ENCODE data around the gene POU5F1. TPM values are rescaled to one million over a fixed set of nuclear protein-coding genes. Genes with fewer than 3 reads are reported as not detected.
A peak's percentile ranks its signal among the peaks of the same experiment; 100 is the strongest.

POU5F1 gene
- total RNA-seq, 1 donor from 2014 or later: 0.69 TPM

DNA sequence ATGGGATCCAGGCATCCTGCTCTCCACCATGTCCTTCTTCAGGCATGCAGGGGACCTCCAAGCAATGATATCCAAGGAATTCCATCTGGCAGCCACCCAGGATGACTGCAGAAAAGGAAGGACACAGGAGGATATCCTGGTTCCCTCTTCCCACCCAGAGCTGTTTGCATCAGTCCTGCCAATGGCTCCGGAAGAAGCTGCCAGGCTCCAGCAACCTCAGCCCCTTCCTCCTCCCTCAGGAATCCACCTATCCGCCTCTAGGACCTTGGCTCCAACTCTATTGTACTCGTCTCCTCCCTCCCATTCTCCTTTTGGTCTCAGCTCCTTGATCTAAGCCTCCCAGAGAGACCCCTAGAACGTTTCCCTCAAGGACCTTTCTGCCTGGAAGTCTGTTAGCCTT, 30.9 kb downstream of the POU5F1 start:
- no peak for DNase-seq

- DNase-seq: no peak
Observed at GRCh38 chr6:31138982-31139381, 31.5 kb downstream of the POU5F1 start, which contains the start of gene PSORS1C2. Gene PSORS1C2 (minus strand): TSS chr6:31139066. CDS start chr6:31139026, 40 bp downstream.

DNA sequence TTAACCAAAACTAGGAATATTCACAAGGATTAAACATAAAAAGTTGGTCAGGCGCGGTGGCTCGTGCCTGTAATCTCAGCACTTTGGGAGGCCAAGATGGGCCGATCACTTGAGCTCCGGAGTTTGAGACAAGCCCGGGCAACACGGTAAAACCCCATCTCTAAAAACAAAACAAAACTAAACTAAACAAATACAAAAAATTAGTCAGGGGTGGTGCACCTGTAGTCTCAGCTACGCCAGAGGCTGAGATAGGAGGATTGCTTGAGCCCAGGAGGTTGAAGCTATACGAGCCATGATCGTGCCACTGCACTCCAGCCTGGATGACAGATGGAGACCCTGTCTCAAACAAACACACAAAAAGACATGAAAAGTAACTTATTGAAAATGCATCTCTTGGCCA, 34.8 kb downstream of the POU5F1 start:
- no peak for DNase-seq

- DNase-seq: no peak
Observed at GRCh38 chr6:31132806-31133205, 37.7 kb downstream of the POU5F1 start.

DNA sequence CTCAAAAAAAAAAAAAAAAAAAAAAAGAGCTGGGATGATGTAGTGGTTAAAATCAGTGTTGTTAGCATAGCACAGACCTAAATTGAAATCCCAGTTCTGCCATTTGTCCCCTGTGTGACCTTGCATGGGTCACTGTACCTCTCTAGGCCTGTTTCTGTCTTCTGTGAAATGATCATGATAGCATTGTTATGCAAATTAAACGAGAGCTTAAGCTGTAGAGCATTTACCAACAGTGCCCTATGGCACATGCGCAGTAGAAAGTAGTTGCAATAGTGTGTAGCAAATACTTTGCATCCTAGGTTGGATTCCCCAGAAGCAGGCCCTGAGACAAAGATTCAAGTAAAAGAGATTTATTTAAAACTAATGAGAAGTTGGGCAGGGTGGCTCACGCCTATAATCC, 38.9 kb downstream of the POU5F1 start:
- DNase-seq: no peak

DNA sequence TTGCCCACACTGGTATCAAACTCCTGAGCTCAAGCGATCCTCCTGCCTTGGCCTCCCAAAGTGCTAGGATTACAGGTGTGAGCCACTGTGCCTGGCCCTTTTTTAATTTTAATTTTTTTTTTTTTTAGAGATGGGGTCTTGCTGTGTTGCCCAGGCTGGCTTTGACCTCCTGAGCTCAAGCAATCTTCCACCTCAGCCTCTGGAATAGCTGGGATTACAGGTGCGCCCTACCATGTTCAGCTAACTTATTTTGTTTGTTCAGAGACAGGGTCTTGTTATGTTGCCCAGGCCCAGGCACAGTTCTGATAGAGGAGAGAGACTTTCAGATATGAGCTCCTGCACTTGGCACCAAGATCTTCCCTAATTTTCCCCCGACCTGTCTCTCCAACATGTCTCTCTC, 39.7 kb downstream of the POU5F1 start:
- no peak for DNase-seq

DNA sequence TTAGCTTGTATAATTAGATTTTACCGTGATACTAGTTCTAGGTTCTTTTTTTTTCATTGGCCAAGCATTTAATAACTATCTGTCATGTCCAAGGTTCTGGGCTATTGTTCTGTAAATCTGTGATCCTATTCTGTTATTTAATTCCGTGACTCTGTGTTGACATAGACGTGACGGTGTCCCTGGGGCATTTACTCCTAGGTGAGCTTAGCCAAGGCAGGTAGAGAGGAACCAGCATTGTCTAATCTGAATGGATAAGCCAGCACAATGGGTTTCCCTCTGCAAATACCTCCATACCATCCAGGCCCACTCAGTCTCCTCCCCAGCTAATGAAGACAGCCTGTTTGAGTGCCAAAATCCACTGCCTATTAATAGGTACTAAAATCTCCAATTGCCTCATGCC, 41.4 kb downstream of the POU5F1 start:
- DNase-seq: no peak

DNA sequence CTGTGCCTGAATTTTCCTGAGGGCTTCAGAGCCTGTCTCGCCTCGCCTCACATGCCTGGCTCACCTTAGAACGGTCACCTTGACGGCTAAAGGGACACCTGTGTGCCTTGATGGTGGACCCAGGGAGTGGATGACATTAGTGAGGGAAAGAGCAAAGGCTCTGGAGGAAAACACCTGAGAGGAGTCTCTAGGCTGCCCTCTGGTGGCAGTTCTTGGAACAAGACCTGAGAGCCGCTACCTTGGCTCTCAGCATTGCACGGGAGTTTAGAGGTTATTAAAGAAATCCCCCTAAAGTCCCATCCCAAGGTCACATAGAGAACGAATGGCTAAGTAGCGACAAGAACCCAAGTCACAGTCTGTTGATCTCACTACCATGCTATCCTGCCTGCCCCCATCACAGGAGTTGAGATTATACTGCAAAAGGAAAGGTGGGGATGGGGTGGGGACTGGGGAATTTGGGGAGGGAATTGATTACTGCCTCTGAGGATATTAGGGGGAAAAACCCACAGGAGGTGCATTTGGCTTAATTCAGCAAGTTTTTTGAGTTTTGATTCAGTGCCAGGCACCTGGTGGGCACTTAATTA, 42.3 kb downstream of the POU5F1 start:
- no peak for DNase-seq

- no peak for DNase-seq
Observed at GRCh38 chr6:31126396-31127175, 43.9 kb downstream of the POU5F1 start.

DNA sequence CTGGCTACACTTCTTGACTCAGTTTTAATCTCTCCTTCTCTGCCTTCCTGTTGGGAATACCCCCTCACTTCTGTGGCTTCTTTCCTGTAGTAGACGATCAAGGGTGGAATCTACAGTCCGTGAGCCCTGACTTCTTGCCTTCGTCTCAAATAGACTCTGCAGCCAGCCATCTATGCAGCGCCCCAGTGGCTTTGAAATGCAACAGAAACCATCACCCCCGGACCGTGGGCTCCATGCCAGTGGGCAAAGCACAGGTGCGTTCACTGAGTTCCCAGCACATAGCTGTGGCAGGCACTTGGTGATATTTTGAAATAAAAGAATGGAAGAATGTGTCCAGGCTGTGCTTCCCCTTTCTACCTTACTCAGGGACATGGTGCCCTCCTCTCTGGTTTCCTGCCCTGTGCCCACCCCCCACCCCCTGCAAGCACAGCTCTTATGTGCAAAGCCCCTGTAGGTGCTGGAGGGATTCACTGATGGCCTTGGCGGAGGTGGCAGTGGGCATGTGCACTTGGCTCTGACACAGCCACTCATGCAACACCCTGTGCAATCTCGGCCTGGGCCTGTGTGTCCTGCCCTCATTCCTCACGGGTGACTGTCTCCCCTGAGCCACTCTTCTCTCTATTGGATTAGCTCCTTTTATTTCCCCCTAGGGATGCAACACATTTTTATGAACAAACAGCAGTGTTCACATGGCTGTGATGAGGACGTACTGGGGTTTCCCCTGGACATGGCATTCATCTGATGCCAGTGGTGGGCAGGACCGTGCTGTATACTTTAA, 44.7 kb downstream of the POU5F1 start:
- no peak for DNase-seq

DNA sequence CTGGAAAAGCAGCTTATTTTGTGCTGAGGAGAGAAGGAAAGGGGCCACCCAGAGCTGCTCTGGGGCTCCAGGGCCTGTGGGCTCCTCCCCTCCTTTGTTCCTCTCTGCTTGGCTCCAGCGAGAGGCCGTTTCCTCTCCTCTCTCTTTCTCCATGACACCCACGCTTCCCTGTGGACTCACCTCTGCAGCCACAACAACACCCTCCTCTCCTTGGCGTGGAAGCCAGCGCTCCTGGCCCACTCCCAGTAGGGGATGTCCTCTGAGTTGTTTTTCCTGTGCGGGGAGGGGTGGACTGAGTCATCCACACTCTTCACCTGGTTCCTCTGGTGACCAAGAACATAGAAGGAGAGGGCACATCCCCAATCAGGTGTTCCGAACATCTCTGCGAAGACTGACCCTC, 45.3 kb downstream of the POU5F1 start:
- DNase-seq: no peak

DNA sequence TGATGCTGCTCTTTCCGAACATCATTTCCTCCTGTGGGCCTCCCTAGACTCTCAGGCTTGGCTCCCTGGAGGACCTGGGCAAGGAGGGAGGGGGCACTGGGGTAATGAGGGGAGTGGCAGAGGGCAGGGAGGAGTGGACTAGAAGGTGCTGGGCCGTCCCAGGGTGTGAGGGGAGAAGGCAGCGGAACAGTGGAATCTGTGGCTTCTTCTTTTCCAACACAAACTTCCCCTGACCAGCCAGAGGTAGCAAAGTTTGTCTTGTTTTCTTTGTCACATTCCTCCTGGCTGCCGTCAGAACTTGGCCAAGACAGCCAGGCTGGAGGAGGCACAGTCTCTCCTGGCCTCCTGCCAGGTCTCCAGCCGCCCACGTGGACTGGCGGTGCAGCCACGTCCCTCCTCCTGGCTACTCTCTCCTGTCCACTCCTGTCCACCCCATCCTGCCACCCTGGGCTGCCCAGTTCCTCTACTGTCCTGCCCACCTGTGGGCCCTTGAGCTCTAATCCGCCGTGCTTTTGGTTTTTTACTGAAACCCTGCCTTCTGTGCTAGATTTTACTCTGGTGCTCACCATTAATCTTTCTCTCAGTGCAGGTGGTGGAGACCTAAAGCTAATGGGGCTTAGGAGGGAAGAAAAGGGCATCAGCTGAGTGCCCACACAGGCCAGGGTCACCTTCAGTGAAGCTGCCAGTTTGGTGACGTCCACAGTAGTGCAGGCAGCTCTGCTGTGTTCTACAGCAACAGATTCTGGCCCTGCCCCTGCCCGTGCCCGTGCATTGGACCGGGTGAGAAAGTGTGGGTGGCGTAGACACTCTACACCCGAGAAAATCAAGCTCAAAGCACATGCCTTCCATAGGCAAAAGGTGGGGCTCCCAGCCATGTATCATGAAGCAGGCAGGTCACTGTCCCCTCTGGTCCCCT, 47.4 kb downstream of the POU5F1 start:
- peak; percentile 7 for DNase-seq

- no peak for DNase-seq
Observed at GRCh38 chr6:31121131-31121790, 49.2 kb downstream of the POU5F1 start.

- DNase-seq: no peak
Observed at GRCh38 chr6:31120151-31120915, 50.1 kb downstream of the POU5F1 start, which contains the start of gene CDSN. Gene CDSN (minus strand): TSS chr6:31120446. CDS start chr6:31120419, 27 bp downstream.

DNA sequence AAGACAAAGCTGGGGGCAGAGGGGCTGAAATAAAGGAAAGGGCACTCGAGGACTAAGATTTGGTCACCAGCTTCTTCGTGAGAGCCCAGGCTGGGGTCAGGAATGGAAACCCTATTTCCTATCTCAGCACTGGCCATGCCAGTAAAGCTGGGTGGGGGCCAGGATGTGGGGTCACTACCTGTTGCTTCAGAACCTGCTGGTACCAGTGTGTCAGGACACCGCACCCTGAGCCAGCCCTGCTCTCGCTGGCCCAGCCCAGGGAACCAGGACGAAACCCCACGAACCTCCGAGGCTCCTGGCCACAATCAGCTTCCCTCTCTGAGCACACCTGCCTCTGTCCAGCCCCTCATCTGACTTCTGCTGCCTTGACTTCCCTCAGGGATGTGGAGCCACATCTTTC, 52.3 kb downstream of the POU5F1 start:
- DNase-seq: no peak

DNA sequence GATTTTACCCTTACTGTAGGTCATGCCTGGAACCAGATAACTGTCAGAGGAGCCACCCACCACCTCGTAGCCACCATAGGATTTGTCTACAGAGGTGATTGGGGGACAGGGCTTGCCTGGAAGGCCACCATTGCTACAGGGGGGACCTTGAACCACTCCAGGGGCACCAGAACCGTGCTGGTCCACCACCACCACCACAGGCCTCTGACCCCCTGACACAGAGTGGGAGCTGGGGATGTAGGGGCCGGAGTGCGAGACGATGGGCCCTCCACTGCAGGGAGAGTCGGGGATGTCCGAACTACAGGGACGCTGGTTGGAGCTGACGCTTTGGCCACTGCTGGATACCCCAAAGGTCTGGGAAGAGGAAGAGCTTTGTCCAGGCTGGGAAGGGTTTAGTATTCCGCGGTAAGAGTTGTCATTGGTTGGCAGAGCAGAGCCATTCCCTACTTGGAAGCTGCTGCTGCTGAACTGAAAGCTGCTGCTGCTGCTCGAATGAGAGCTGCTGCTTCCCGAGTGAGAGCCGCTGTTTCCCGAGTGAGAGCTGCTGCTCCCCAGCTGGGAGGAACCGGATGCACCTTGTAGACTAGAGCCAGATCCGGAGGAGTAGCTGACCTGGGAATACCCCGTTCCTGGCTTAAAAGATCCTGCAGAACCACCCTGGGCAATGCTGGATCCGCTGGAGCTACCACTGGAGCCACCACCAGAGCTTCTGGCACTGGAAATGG, 53.7 kb downstream of the POU5F1 start:
- peak; percentile 7 for DNase-seq

DNA sequence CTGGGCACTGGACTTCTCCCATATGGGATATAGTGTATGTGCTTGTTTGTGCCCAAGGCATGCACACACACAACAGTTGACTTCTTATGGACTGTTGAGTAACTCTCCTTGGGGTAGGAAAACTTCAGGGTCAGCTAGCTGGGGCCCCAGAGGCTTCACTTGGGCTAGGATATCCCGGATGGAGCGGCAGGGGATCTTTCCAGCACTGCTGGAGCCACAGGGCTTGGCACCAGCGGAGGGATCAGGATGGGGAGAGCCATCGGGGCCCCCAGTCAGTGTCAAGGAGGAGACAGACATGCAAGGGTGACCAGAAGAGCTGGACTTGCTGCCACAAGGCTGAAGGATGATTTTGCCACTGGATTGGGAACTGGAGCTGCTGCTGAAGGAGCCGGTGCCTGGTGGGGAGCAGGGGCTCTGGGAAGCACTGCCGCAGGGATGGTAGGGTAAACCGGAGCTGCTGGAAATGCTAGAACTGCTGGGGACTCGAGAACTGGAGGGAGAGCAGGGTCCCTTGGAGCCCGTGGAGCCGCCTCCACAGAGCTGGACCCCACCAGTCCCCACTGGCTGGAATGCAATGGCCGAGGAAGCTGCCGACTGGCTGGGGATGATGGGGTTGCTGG, 54.4 kb downstream of the POU5F1 start:
- DNase-seq: no peak

GRCh38 chr6:31114970-31115849, 55.3 kb downstream of the POU5F1 start:
- no peak for DNase-seq

- DNase-seq: peak; percentile 39
Observed at GRCh38 chr6:31114541-31114878, 56.0 kb downstream of the POU5F1 start, which contains the start of gene PSORS1C1. Gene PSORS1C1 (plus strand): TSS chr6:31114800. CDS start chr6:31129633, 14,833 bp downstream.

Measured in skin of body (tissue), 2 donors.